GM18517 (cell line): ENCODE measurements around the gene PPP1R9A.

Experiments
- ATAC-seq: cut with Tn5 transposase; IDR thresholded peaks from one replicate; pipeline ENCODE4 v1.9.1; 2021; ENCODE audit warnings: mild to moderate bottlenecking, moderate library complexity; ENCODE audit not compliant: unreplicated experiment

Gene PPP1R9A

GRCh38 chr7:95190515-95190914, 283.1 kb downstream of the PPP1R9A start:
- ATAC-seq, result no peak

GRCh38 chr7:95191795-95192194, 284.4 kb downstream of the PPP1R9A start:
- ATAC-seq, result no peak

- ATAC-seq, result no peak
These were observed 291.5 kb downstream of the PPP1R9A start for GRCh38 chr7:95198863-95199262.

- ATAC-seq, result no peak
These were observed 292.6 kb downstream of the PPP1R9A start for GRCh38 chr7:95199779-95200558.

DNA sequence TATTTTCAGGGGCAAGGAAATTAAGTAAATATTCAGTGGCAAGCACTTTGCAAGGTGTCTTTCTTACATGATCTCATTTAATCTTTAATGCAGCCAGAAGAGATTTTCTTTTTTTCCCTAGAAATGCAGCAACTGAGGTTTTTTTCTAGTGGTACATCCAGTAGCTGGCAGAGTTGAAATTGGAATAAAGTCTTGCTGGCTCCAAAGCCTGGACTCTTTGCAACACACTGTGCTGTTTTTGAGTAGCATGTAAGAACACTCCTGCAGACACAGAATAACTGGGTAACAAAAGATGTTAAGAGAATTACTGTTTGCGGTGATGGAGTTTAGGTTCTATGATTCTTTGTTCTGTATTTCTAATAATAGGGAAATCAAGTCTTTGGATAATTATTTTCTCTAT, 293.3 kb downstream of the PPP1R9A start:
- no peak for ATAC-seq

DNA sequence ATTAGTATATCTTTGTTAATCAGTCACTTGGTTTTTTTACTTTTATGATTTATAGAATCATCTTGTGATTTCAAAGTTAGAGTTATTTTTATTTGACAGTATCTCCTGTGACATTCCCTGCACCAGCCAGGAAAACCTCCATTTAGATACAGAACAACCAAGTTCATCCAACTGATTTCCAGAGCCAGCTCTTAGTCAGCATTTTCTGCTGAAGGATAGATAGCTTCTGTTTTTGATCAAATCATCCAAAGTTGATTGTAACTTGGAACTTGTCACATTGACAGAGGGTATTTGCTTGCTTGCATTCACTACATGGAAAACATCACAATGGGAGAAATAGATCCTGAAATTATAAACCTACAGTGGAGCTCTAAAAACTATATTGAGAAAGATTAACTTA, 294.3 kb downstream of the PPP1R9A start:
- ATAC-seq, result no peak

GRCh38 chr7:95204618-95205017, 297.2 kb downstream of the PPP1R9A start:
- no peak for ATAC-seq

DNA sequence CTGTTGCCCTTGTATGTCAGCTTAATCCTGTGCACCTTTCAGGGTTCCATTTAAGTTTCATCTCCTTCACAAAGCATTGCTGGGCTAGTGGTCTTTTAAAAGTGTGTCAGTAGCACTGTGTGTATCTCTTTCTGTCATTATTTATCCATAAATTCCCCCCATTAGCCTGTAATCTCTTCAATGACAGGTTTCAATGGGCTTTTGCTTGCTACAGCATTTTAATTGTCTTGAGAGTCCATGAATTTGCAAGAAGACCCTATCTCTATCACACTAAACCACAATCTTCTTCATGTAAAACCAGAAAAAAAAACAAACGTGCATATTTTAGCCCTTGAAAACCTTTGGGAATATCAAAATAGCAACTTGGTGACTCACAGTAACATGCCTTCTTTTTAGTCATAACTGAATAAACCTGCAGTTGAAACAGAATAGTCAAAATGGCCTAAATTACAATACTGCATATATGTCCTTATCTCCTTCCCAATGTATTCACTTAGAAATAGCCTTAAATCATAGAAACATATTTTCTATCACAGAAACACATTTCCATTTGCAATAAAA, 298.4 kb downstream of the PPP1R9A start:
- ATAC-seq, result no peak

DNA sequence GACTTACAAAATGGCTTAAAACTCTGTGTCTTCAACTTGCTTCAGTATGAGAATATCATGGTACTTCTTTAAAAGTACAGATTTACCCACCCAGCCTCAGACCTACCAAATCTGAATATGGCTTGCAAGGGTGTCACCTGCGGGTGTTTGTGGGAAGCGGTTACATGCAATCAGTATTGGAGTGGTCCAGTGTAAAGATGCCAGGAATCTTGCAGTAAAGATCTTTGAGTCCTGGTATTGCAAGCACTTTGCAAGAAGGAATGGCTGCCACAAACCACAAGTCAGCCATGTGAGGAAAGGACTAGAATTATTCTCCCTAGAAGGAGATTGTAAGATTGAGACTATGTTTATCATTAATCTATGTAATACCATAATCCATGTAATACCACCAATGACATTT, 301.9 kb downstream of the PPP1R9A start:
- no peak for ATAC-seq

DNA sequence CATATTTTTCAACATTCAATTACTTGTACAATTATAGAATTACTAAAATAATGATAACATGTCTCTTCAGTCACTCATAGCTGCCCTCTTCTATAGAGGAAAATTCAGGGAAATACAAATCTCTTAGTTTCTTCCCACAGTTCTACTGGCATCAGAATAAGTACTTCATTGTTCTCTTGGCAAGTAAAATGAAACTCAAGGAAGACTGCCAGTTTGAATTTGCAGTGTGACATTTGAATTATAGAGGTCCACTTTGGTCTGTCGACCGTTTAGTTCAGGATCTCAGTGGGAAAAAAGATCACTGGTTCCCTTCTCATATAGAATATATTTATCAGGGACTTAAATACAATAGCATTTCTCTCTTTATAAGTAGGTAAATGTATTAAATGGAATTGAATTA, 302.4 kb downstream of the PPP1R9A start:
- no peak for ATAC-seq

DNA sequence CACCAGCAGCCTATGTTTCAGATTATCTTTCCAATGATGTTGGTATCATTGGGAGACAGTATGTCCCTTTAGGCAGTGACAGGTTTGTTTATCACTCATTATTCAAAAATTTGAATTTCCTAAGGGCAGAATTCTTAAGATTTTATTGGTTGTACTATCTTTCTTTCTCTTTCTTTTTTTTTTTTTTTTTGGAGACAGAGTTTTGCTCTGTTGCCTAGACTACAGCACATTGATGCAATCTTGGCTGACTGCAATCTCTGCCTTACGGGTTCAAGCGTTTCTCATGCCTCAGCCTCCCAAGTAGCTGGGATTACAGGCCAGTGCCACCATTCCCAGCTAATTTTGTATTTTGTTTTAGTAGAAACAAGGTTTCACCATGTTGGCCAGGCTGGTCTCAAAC, 305.8 kb downstream of the PPP1R9A start:
- ATAC-seq, result no peak

- no peak for ATAC-seq
These were observed 306.6 kb downstream of the PPP1R9A start for GRCh38 chr7:95213809-95214492.

GRCh38 chr7:95219721-95220120, 312.3 kb downstream of the PPP1R9A start:
- no peak for ATAC-seq

GRCh38 chr7:95220328-95220727, 312.9 kb downstream of the PPP1R9A start:
- no peak for ATAC-seq

- ATAC-seq, result no peak
These were observed 317.9 kb downstream of the PPP1R9A start for GRCh38 chr7:95225301-95225700.

GRCh38 chr7:95229301-95229700, 321.9 kb downstream of the PPP1R9A start:
- ATAC-seq, result no peak

GRCh38 chr7:95238252-95238943, 331.0 kb downstream of the PPP1R9A start:
- no peak for ATAC-seq

DNA sequence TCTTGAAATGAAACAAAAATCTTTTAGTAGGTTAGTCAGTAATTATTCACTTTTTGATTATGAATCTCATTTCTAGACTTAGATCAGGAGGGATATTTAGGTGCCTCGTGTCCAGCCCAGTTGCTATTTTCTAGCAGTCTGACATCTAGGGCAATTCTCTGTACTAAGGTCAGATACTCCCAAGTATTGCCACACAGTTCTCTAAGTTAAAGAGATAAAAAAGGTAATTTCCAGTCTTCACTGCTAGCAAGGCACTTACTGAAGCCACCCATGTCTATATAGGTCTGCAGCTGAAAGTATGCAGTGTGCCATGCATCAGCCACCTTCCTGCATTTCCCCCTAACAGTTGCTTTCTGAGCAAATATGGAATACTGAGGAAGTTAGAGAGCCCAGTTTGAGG, 333.5 kb downstream of the PPP1R9A start:
- ATAC-seq, result no peak

DNA sequence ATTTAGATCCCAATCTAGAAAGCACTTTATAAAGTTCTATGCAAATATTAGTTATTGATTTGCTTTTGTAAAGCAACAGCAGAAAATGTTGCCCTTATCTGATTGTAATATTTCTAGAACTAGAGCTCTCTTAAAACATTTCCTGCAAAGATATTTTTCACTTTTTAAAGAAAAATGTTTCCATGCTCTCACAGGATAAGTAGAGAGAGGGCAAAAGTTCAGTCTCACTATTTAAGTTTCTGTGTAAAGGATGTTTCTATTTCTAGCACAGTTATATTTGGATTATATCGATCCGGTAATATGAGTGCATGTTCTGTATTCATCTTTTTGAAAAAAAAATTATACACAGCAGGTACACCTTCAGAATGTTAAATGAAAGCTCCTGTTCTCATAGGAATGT, 334.9 kb downstream of the PPP1R9A start:
- ATAC-seq, result no peak

- ATAC-seq, result no peak
These were observed 337.2 kb downstream of the PPP1R9A start for GRCh38 chr7:95244616-95245015.

DNA sequence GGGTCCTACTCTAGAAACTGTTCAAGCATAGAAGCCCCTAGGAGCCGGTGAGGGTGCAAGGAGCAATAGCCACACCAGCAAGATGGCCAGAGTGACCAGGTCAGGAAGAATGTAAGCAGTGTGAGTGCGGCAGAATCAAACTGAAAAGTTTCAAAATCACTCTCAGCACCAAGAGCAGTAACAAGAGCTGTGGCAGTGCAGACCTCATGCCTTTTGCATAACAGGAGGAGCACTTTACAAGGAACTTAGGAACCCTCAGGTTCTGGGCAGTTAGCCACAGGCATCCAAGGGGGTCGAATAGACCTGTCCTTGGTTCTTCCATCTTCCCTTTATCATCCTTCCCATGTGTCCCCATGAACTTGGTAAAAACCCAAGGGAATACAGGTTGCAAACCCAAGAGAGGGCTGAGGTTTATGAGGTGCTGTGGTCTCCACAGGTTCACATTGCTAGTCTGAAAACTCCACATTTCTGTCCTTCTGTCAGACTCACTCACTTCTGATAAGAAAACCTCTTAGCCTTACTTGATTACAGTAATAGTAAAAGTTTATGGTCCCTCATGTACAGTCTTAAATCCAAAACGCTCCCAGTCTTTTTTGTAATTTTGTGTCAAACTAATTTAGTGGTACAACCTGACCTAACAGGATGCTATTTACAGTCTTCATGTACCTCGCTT, 338.6 kb downstream of the PPP1R9A start:
- ATAC-seq, result no peak
